Fibroblast of skin of left quadriceps (primary cell): ENCODE results near the gene ZNF521.
"Not testable (repeated sequence)": the region's sequence is repeated elsewhere in the genome, so short reads cannot be mapped to it uniquely, and the experiment has no call there.

ENCODE experiments used
- DNase-seq, 2 experiments: peaks; one replicate each; pipeline ENCODE4 v3.0.0-alpha.2; 2013; ENCODE audit warnings: low read depth in 2 of 2

The ZNF521 gene

DNA sequence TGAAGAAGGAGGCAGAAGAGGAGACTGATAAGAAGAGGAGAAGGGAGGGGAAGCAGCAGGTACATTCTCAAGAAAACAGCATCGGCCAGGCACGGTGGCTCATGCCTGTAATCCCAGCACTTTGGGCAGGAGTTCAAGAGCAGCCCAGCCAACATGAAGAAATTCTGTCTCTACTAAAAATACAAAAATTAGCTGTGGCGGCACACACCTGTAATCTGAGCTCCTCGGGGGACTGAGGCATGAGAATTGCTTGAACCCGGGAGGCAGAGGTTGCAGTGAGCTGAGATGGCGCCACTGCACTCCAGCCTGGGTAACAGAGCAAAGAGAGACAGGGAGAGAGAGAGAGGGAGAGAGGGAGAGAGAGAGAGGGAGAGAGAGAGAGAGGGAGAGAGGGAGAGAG, 318.8 kb downstream of the ZNF521 start:
- DNase-seq = not testable (repeated sequence)

DNA sequence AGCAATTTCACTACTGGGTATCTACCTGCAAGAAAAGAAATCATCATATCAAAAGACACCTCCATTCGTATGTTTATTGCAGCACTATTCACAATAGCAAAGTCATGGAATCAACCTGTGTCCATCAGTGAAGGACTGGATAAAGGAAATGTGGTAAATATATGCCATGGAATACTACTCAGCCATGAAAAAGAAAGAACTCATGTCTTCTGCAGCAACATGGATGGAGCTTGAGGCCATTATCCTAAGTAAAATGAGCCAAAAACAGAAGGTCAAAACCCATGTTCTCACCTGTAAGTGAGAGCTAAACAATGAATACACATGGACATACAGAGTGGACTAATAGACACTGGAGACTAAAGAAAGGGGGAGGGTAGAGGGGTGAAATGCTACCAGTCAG, 322.2 kb downstream of the ZNF521 start:
- no peak for DNase-seq

DNA sequence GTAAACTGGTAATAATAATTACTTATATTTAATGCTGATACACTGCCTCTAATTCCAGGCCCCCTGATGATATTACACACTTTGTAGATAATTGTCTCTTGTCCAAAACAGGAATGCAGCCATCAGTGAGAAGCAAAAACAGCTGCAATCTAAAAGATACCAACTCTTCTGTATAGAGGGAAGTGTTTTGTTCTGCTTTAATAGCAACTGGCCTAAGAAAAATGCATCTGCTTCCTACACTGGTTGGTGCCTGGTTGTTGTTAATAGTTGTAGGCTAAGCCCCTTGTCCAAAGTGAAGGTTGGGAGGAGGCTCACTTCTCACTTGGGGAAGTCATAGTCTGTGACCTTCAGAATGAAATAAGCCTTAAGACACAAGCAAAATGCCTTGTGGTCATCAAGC, 332.0 kb downstream of the ZNF521 start:
- DNase-seq = no peak

DNA sequence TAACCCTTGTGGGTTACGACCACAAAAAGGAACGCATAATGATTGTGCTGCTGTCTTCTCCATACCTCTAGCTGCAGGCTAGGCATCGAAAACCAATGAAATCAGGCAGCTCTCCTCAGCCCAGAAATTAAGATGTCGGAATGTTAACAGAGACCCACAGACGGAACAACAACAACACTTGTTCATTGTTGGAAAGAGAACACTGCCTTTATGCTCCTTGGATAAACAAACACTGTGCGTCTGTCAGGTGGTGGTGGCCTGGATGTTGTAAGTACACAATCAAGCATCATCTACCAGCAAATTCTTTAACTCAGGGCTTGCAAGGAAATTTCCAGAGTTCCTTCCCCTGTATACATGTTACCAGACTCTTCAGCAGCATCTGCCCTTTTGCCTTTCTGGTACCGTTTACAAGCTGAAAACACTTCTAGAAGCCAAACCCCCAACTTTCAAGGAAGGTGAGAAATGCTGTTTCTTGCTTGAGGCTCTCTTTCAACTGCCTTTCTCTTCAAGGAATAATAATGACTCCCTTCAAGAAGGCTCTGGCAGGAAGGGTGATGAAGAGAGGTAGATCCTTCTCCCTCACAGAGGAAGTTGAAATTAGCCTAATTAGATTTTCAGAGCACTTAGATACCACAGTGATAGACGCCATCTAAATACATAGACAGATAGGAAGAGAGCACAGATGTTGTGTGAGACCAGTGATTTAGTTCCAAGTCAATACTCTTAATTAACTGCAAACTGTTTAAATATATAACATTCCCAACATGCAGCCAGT, 332.7 kb downstream of the ZNF521 start:
- no peak for DNase-seq

DNA sequence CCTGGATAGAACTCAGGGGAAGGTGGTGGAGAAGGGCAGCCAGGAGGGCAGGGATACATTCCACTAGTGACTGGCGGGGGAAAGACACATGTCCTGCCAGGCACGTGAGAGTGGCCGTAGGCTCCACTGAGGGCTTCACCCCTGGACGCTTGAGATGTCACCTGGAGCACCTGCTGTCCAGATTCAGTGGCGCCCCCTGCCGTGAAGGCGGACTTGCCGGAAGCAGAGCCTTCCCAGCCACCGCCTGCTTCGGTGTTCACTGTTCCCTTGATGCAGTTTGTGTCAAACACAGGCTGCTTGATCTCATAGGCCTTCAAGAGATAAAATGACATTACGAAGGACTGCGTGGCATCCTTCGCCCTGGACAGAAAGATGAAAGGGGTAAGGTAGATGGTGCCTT, 335.3 kb downstream of the ZNF521 start:
- DNase-seq = no peak

DNA sequence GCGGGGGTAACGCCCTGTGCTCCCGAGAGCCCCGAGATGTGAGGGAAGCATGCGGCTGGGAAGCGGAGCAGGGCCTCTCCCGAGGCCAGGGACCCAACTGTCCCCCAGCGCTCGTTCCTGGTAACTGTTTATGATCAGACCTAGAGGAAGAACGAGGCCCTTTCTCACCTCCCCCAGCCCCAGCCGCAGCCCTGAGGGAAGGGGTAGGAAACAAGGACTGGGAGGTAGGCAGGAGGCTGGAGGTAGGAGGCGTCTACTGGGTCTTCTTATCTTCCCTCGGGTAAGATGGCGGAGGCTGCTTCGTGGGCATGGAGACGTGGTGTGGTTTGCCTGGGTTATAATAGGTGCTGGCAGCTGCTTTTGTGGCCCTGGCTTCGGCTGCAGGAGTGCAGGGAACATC, 335.8 kb downstream of the ZNF521 start:
- DNase-seq = no peak
